ENCODE results near the gene UBE2J1. TPM values are rescaled to one million over a fixed set of nuclear protein-coding genes. Genes with fewer than 3 reads are reported as not detected.

The UBE2J1 gene
- total and polyA plus RNA-seq, 4 donors = 14.7 to 26.4 (median 18.0) TPM

- no peaks in the 10 kb centered on the region for H3K4me1 ChIP-seq (ENCODE audit: control insufficient read depth in 4 of 4, insufficient read depth in 4 of 4, low read length in 3 of 4)
- DNase-seq (ENCODE audit: low spot score) = no peak
- no peaks in the 10 kb centered on the region for H3K27me3 ChIP-seq (ENCODE audit: control insufficient read depth in 4 of 4, insufficient read depth in 4 of 4, low read length in 3 of 4)
- H3K9ac ChIP-seq (ENCODE audit: low read depth in 1 of 2, low read length in 2 of 2) = no peak overlapping the region
- WGBS = 94% methylated on average over 9 of the region's 9 CpGs
- H3K36me3 ChIP-seq (ENCODE audit: control insufficient read depth in 4 of 4, insufficient read depth in 3 of 4, low read depth in 1 of 4, low read length in 3 of 4) = no peaks in the 10 kb centered on the region
- H3K4me3 ChIP-seq (ENCODE audit: low read depth in 1 of 3, low read length in 3 of 3) = no peak overlapping the region
- H3K27ac ChIP-seq (ENCODE audit: low read depth in 1 of 2, low read length in 2 of 2) = no peak overlapping the region
- H3K9me3 ChIP-seq (ENCODE audit: control insufficient read depth in 4 of 4, low read length in 3 of 4) = no peaks in the 10 kb centered on the region
- TF ChIP-seq HNF4G (IDR thresholded peaks at IDR 0.05) (no peak), CTCF (IDR thresholded peaks at IDR 0.05; ENCODE audit: low read depth, low read length, missing input control) (no peak), RAD21 (IDR thresholded peaks at IDR 0.05) (no peak), ZBTB33 (IDR thresholded peaks at IDR 0.05) (no peak), MAX (IDR thresholded peaks at IDR 0.05) (no peak), TAF1 (conservative IDR thresholded peaks at IDR 0.05) (no peak), GABPA (IDR thresholded peaks at IDR 0.05 in 1 of 2, conservative IDR thresholded peaks at IDR 0.05 in 1 of 2) (no peak), FOXA2 (IDR thresholded peaks at IDR 0.05) (no peak), YY1 (IDR thresholded peaks at IDR 0.05) (no peak), NR2F2 (IDR thresholded peaks at IDR 0.05) (no peak), ATF3 (IDR thresholded peaks at IDR 0.05) (no peak)
Measured at GRCh38 chr6:89282749-89283148, 69.8 kb downstream of the UBE2J1 start.

- Histone ChIP-seq H3K9me3 (ENCODE audit: control insufficient read depth in 4 of 4, low read length in 3 of 4) (no peaks in the 10 kb centered on the region), H3K27me3 (ENCODE audit: control insufficient read depth in 4 of 4, insufficient read depth in 4 of 4, low read length in 3 of 4) (no peaks in the 10 kb centered on the region), H3K4me3 (ENCODE audit: low read depth in 1 of 3, low read length in 3 of 3) (no peak overlapping the region), H3K4me1 (ENCODE audit: control insufficient read depth in 4 of 4, insufficient read depth in 4 of 4, low read length in 3 of 4) (no peaks in the 10 kb centered on the region), H3K9ac (ENCODE audit: low read depth in 1 of 2, low read length in 2 of 2) (no peak overlapping the region), H3K27ac (ENCODE audit: low read depth in 1 of 2, low read length in 2 of 2) (no peak overlapping the region), H3K36me3 (ENCODE audit: control insufficient read depth in 4 of 4, insufficient read depth in 3 of 4, low read depth in 1 of 4, low read length in 3 of 4) (no peaks in the 10 kb centered on the region)
- no peak for DNase-seq (ENCODE audit: low spot score)
- TF ChIP-seq GABPA (IDR thresholded peaks at IDR 0.05 in 1 of 2, conservative IDR thresholded peaks at IDR 0.05 in 1 of 2) = no peak
- peak; percentile 19 for TF ChIP-seq CTCF (IDR thresholded peaks at IDR 0.05; ENCODE audit: low read depth, low read length, missing input control)
- peak in 1 of 2 donors; percentile 32 for TF ChIP-seq RAD21 (IDR thresholded peaks at IDR 0.05)
- TF ChIP-seq REST (IDR thresholded peaks at IDR 0.05) = peak; percentile 59
- WGBS = 74% methylated on average over 10 of the region's 10 CpGs
Measured at GRCh38 chr6:89281779-89282246, 70.7 kb downstream of the UBE2J1 start.

Measured in liver (tissue), 9 donors.